Keratinocyte (primary cell): Measurements from ENCODE around the gene SNX20.

ENCODE experiments used
- CTCF ChIP-seq, 3 experiments: IDR thresholded peaks in 1 of 3; conservative IDR thresholded peaks in 1 of 3; optimal IDR thresholded peaks in 1 of 3; 2 replicates in 2 of 3; 3 replicates in 1 of 3; pipeline versions ENCODE3 to v1.5.1; 2011; ENCODE audit warnings: low read length in 3 of 3, mild to moderate bottlenecking in 3 of 3, moderate library complexity in 2 of 3, control low read depth in 1 of 3, inconsistent platforms in 1 of 3; ENCODE audit not compliant: insufficient read depth in 2 of 3; ENCODE audit errors: extremely low read depth in 1 of 3
- EZH2 ChIP-seq: IDR thresholded peaks from one replicate; pipeline ENCODE4 v1.6.1; 2012; ENCODE audit warnings: inconsistent platforms, mild to moderate bottlenecking, low read length, moderate library complexity

GRCh38 chr16:50678531-50678930 lies 2.6 kb downstream of the SNX20 start:
- TF ChIP-seq CTCF (optimal IDR thresholded peaks at IDR 0.05 in 1 of 3, IDR thresholded peaks at IDR 0.05 in 1 of 3, conservative IDR thresholded peaks at IDR 0.05 in 1 of 3; ENCODE audit: extremely low read depth in 1 of 3, insufficient read depth in 2 of 3, low read length in 3 of 3) (no peak), EZH2 (no peak)
